ENCODE data around the gene IL6ST.
"Not testable (repeated sequence)": the region's sequence is repeated elsewhere in the genome, so short reads cannot be mapped to it uniquely, and the experiment has no call there.

IL6ST gene

GRCh38 chr5:56024810-56025150, 30.0 kb upstream of the IL6ST start:
- peaks cover 1% of the 10 kb centered on the region; the same call in 1 of the 2 replicates for H3K4me1 ChIP-seq
- no peak overlapping the region for H3K27ac ChIP-seq
- no peaks in the 10 kb centered on the region for H3K9me3 ChIP-seq
- no peaks in the 10 kb centered on the region for H3K36me3 ChIP-seq
- H3K9ac ChIP-seq = no peak overlapping the region
- H3K4me2 ChIP-seq = no peak overlapping the region
- no peaks in the 10 kb centered on the region for H4K20me1 ChIP-seq
- TF ChIP-seq Cebpa-rat (IDR thresholded peaks at IDR 0.05) = no peak
- H3K4me3 ChIP-seq = no peak overlapping the region
- H3K27me3 ChIP-seq = no peaks in the 10 kb centered on the region

GRCh38 chr5:56023296-56023695, 28.5 kb upstream of the IL6ST start:
- no peaks in the 10 kb centered on the region for H3K9me3 ChIP-seq
- H3K4me1 ChIP-seq = peaks cover 13% of the 10 kb centered on the region
- H3K9ac ChIP-seq = no peak overlapping the region
- no peak for TF ChIP-seq Cebpa-rat (IDR thresholded peaks at IDR 0.05)
- H3K4me2 ChIP-seq = no peak overlapping the region
- H3K36me3 ChIP-seq = no peaks in the 10 kb centered on the region
- H3K4me3 ChIP-seq = no peak overlapping the region
- no peak overlapping the region for H3K27ac ChIP-seq
- no peaks in the 10 kb centered on the region for H4K20me1 ChIP-seq
- H3K27me3 ChIP-seq = no peaks in the 10 kb centered on the region

GRCh38 chr5:56019306-56020272, 24.8 kb upstream of the IL6ST start:
- Histone ChIP-seq H3K4me1 (peaks cover 13% of the 10 kb centered on the region), H3K27me3 (no peaks in the 10 kb centered on the region), H3K9me3 (peaks cover 26% of the 10 kb centered on the region), H3K27ac (no peak overlapping the region), H4K20me1 (no peaks in the 10 kb centered on the region), H3K4me2 (no peak overlapping the region), H3K9ac (no peak overlapping the region), H3K4me3 (no peak overlapping the region), H3K36me3 (no peaks in the 10 kb centered on the region)
- TF ChIP-seq Cebpa-rat (IDR thresholded peaks at IDR 0.05) = no peak

- no peak overlapping the region for H3K9ac ChIP-seq
- no peak overlapping the region for H3K4me3 ChIP-seq
- H3K27ac ChIP-seq = no peak overlapping the region
- peaks cover 13% of the 10 kb centered on the region for H3K4me1 ChIP-seq
- TF ChIP-seq Cebpa-rat (IDR thresholded peaks at IDR 0.05) = no peak
- H3K4me2 ChIP-seq = no peak overlapping the region
- no peaks in the 10 kb centered on the region for H3K36me3 ChIP-seq
- no peaks in the 10 kb centered on the region for H3K27me3 ChIP-seq
- H3K9me3 ChIP-seq = peaks cover 28% of the 10 kb centered on the region
- no peaks in the 10 kb centered on the region for H4K20me1 ChIP-seq
These were observed 24.1 kb upstream of the IL6ST start for GRCh38 chr5:56018832-56019231.

GRCh38 chr5:56014701-56015100, 19.9 kb upstream of the IL6ST start:
- H3K27me3 ChIP-seq, H3K27ac ChIP-seq, H4K20me1 ChIP-seq, H3K4me3 ChIP-seq, H3K4me2 ChIP-seq, H3K9ac ChIP-seq, H3K36me3 ChIP-seq: not testable (repeated sequence)
- Histone ChIP-seq H3K9me3 (peaks cover 28% of the 10 kb centered on the region), H3K4me1 (peaks cover 11% of the 10 kb centered on the region)

GRCh38 chr5:56013939-56014338, 19.2 kb upstream of the IL6ST start:
- H3K36me3 ChIP-seq, H4K20me1 ChIP-seq, H3K4me3 ChIP-seq, H3K4me2 ChIP-seq, H3K9ac ChIP-seq, H3K27ac ChIP-seq, H3K27me3 ChIP-seq, H3K4me1 ChIP-seq: not testable (repeated sequence)
- H3K9me3 ChIP-seq = peaks cover 28% of the 10 kb centered on the region

- no peak for TF ChIP-seq Cebpa-rat (IDR thresholded peaks at IDR 0.05)
- H3K27me3 ChIP-seq = no peaks in the 10 kb centered on the region
- peaks cover 24% of the 10 kb centered on the region for H3K9me3 ChIP-seq
- H3K4me1 ChIP-seq = no peaks in the 10 kb centered on the region
- no peaks in the 10 kb centered on the region for H4K20me1 ChIP-seq
- no peak overlapping the region for H3K9ac ChIP-seq
- no peak overlapping the region for H3K27ac ChIP-seq
- no peaks in the 10 kb centered on the region for H3K36me3 ChIP-seq
- no peak overlapping the region for H3K4me2 ChIP-seq
- no peak overlapping the region for H3K4me3 ChIP-seq
These were observed 17.7 kb upstream of the IL6ST start for GRCh38 chr5:56012281-56012963.

GRCh38 chr5:56011835-56012234, 17.1 kb upstream of the IL6ST start:
- Histone ChIP-seq H3K9me3 (peaks cover 19% of the 10 kb centered on the region), H3K27me3 (no peaks in the 10 kb centered on the region), H3K4me1 (no peaks in the 10 kb centered on the region), H3K9ac (no peak overlapping the region), H3K27ac (no peak overlapping the region), H4K20me1 (no peaks in the 10 kb centered on the region), H3K4me2 (no peak overlapping the region), H3K36me3 (no peaks in the 10 kb centered on the region), H3K4me3 (no peak overlapping the region)
- TF ChIP-seq Cebpa-rat (IDR thresholded peaks at IDR 0.05) = no peak

- H4K20me1 ChIP-seq = no peaks in the 10 kb centered on the region
- H3K9me3 ChIP-seq = peaks cover 7% of the 10 kb centered on the region; the same call in 1 of the 2 replicates
- H3K36me3 ChIP-seq = no peaks in the 10 kb centered on the region
- H3K4me3 ChIP-seq = no peak overlapping the region
- no peak overlapping the region for H3K4me2 ChIP-seq
- no peaks in the 10 kb centered on the region for H3K4me1 ChIP-seq
- H3K27ac ChIP-seq = no peak overlapping the region
- TF ChIP-seq Cebpa-rat (IDR thresholded peaks at IDR 0.05) = no peak
- H3K27me3 ChIP-seq = no peaks in the 10 kb centered on the region
- H3K9ac ChIP-seq = no peak overlapping the region
These were observed 15.7 kb upstream of the IL6ST start for GRCh38 chr5:56010431-56010830.

GRCh38 chr5:56006600-56006999, 11.8 kb upstream of the IL6ST start:
- H4K20me1 ChIP-seq = no peaks in the 10 kb centered on the region
- no peak overlapping the region for H3K4me3 ChIP-seq
- H3K4me2 ChIP-seq = no peak overlapping the region
- peaks cover 8% of the 10 kb centered on the region; the same call in 1 of the 2 replicates for H3K9me3 ChIP-seq
- no peaks in the 10 kb centered on the region for H3K4me1 ChIP-seq
- H3K27me3 ChIP-seq = no peaks in the 10 kb centered on the region
- no peaks in the 10 kb centered on the region for H3K36me3 ChIP-seq
- no peak overlapping the region for H3K27ac ChIP-seq
- TF ChIP-seq Cebpa-rat (IDR thresholded peaks at IDR 0.05) = no peak
- no peak overlapping the region for H3K9ac ChIP-seq

Measured in BLaER1 (cell line).